Measurements from ENCODE around the gene GNAT1.

GRCh38 chr3:50146316-50146901, 45.0 kb upstream of the GNAT1 start:
- no peak for TF ChIP-seq CTCF (IDR thresholded peaks at IDR 0.05)
- TF ChIP-seq POLR2A (IDR thresholded peaks at IDR 0.05), result no peak
- TF ChIP-seq POLR2AphosphoS5 (IDR thresholded peaks at IDR 0.05), result no peak

All from breast epithelium (tissue), 3 donors.